Neuronal stem cell (in vitro differentiated cells): ENCODE measurements around the gene SYS1. TPM values are rescaled to one million over a fixed set of nuclear protein-coding genes. Genes with fewer than 3 reads are reported as not detected.

Experiments used
- DNase-seq: peaks from one replicate; pipeline ENCODE4 v3.0.0-alpha.2; 2013; ENCODE audit warnings: low spot score
- H2AFZ ChIP-seq: one replicate; pipeline ENCODE4 v1.6.1; 2013; ENCODE audit warnings: mild to moderate bottlenecking, low read length, inconsistent platforms
- H2AK5ac ChIP-seq: 2 replicates; pipeline ENCODE4 v1.6.1; 2013; ENCODE audit warnings: low read depth, mild to moderate bottlenecking, inconsistent platforms, low read length, moderate library complexity, mixed read lengths
- H2BK120ac ChIP-seq: 2 replicates; pipeline ENCODE4 v1.6.1; 2013; ENCODE audit warnings: low read depth, mild to moderate bottlenecking, inconsistent platforms, low read length, moderate library complexity, mixed read lengths
- H2BK12ac ChIP-seq: one replicate; pipeline ENCODE4 v1.6.1; 2013; ENCODE audit warnings: low read length, inconsistent platforms
- H2BK15ac ChIP-seq: 2 replicates; pipeline ENCODE4 v1.6.1; 2013; ENCODE audit warnings: mild to moderate bottlenecking, low read length, inconsistent platforms, mixed read lengths
- H2BK5ac ChIP-seq: one replicate; pipeline ENCODE4 v1.6.1; 2013; ENCODE audit warnings: inconsistent platforms, mild to moderate bottlenecking, low read length, moderate library complexity
- H3K14ac ChIP-seq: one replicate; pipeline ENCODE4 v1.6.1; 2013; ENCODE audit warnings: low read length, inconsistent platforms
- H3K18ac ChIP-seq: 2 replicates; pipeline ENCODE4 v1.6.1; 2013; ENCODE audit warnings: low read length, inconsistent platforms
- H3K23ac ChIP-seq: 2 replicates; pipeline ENCODE4 v1.6.1; 2013; ENCODE audit warnings: low read depth, mild to moderate bottlenecking, mixed read lengths, low read length, inconsistent platforms; ENCODE audit not compliant: poor library complexity
- H3K27ac ChIP-seq: replicated peaks from 3 replicates; pipeline ENCODE4 v1.5.1; 2013; ENCODE audit warnings: low read length, inconsistent platforms
- H3K27me3 ChIP-seq, 3 experiments: 2 replicates each; pipeline ENCODE4 v1.6.1; 2013; ENCODE audit warnings: low read length in 3 of 3, mild to moderate bottlenecking in 2 of 3, inconsistent platforms in 1 of 3, low read depth in 1 of 3, mixed read lengths in 1 of 3, moderate library complexity in 1 of 3; ENCODE audit not compliant: control insufficient read depth in 3 of 3, insufficient read depth in 3 of 3
- H3K36me3 ChIP-seq, 2 donors: replicated peaks in 1 of 2; 2 replicates each; pipeline ENCODE4 v1.6.1; 2013; ENCODE audit warnings: low read length in 2 of 2; ENCODE audit not compliant: control insufficient read depth in 2 of 2, insufficient read depth in 2 of 2
- H3K4ac ChIP-seq: 2 replicates; pipeline ENCODE4 v1.6.1; 2013; ENCODE audit warnings: inconsistent platforms, mild to moderate bottlenecking, low read length, moderate library complexity
- H3K4me1 ChIP-seq, 2 donors: 1 replicate in 1 of 2; 2 replicates in 1 of 2; pipeline ENCODE4 v1.6.1; 2013; ENCODE audit warnings: low read length in 2 of 2, low read depth in 1 of 2; ENCODE audit not compliant: control insufficient read depth in 2 of 2, insufficient read depth in 1 of 2
- H3K4me2 ChIP-seq: one replicate; pipeline ENCODE4 v1.6.1; 2013; ENCODE audit warnings: mild to moderate bottlenecking, low read length, inconsistent platforms; ENCODE audit not compliant: insufficient read depth, poor library complexity, severe bottlenecking
- H3K4me3 ChIP-seq, 2 donors: 2 replicates each; pipeline ENCODE4 v1.5.1; 2013; ENCODE audit warnings: low read length in 2 of 2, mild to moderate bottlenecking in 2 of 2, inconsistent platforms in 1 of 2, moderate library complexity in 1 of 2
- H3K79me1 ChIP-seq: one replicate; pipeline ENCODE4 v1.6.1; 2013; ENCODE audit warnings: low read depth, mild to moderate bottlenecking, inconsistent platforms, low read length, moderate library complexity
- H3K9ac ChIP-seq: one replicate; pipeline ENCODE4 v1.6.1; 2013; ENCODE audit warnings: mild to moderate bottlenecking, low read depth, low read length, inconsistent platforms; ENCODE audit not compliant: poor library complexity
- H3K9me3 ChIP-seq, 2 donors: replicated peaks in 1 of 2; 2 replicates each; pipeline versions ENCODE3 to v1.6.1; 2013; ENCODE audit warnings: low read length in 2 of 2, mild to moderate bottlenecking in 2 of 2, inconsistent platforms in 1 of 2, low read depth in 1 of 2, mixed read lengths in 1 of 2, moderate library complexity in 1 of 2; ENCODE audit not compliant: control insufficient read depth in 2 of 2, insufficient read depth in 1 of 2
- H4K8ac ChIP-seq: one replicate; pipeline ENCODE4 v1.6.1; 2013; ENCODE audit warnings: low read depth, mild to moderate bottlenecking, inconsistent platforms, low read length, moderate library complexity
- H4K91ac ChIP-seq: one replicate; pipeline ENCODE4 v1.6.1; 2013; ENCODE audit warnings: low read length, low read depth, mild to moderate bottlenecking, inconsistent platforms; ENCODE audit not compliant: poor library complexity
- WGBS, 2 donors: extraction: QIAGEN DNeasy Blood & Tissue Kit; methylation state at CpG; one replicate each; pipeline ENCODE4 v1.1.7; 2013; ENCODE audit warnings: missing lambda C conversion rate in 2 of 2, mixed read lengths in 1 of 2; ENCODE audit not compliant: insufficient read length in 2 of 2, insufficient replicate concordance in 1 of 2; ENCODE audit errors: extremely low coverage in 2 of 2; 5-methylcytosine and 5-hydroxymethylcytosine counted together
- polyA plus RNA-seq, 2 experiments: library from polyadenylated mRNA; stranded (reverse); fragments of 200-250 nt; gene quantifications; one replicate each; pipeline ENCODE4 v1.2.3, GENCODE V29; 2013

SYS1 gene
- 16.8 TPM for polyA plus RNA-seq (2013, experiment 1 of 2)
- polyA plus RNA-seq (2013, experiment 2 of 2) = 16.4 TPM

DNA sequence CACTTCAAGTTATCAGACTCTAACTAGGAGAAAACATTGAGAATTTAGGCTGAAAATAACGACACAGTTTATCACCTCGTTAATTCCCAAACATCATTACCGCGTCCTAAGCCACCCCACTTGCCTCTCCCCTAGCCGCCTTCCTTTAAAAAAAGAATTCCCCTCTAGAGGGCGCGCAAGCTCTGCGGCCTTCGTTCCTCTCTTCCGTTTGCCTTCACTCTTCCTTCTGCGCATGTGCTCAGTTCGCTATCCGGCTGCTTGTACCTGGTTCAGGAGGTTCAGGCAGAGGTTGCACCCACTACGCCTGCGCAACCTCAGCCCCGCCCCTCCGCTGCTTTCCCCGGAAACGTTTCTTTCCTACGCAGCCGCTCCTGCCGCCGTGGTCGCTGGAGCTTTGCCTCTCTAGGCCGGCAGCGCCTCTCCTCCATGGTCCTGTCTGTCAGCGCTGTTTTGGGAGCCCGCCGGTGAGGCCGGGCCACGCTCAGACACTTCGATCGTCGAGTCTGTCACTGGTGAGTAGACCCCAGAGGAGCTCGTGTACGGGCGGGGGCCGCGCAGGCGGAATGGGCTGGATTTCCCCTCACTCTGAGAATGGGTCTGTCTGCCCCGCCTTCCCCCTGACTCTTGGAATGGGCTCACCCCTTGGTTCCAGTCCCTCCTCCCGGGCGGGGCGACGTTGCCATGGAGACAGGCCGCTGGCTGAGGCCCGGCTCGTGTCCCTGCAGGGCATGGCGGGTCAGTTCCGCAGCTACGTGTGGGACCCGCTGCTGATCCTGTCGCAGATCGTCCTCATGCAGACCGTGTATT is at the start of gene SYS1:
Gene SYS1, plus strand, starts transcription at position 353 of the 807 bp plus-strand sequence. Its CDS starts 376 bp downstream, at position 729.
- no peaks in the 10 kb centered on the region for H3K9me3 ChIP-seq
- peak within 1 kb of the TSS; percentile 92 for H3K23ac ChIP-seq
- DNase-seq = peak; percentile 98
- H3K27ac ChIP-seq = peak within 1 kb of the TSS; percentile 85
- no peak within 1 kb of the TSS for H3K4ac ChIP-seq
- H2BK15ac ChIP-seq = peak within 1 kb of the TSS; percentile 57
- H2BK12ac ChIP-seq = peak within 1 kb of the TSS; percentile 12
- peak within 1 kb of the TSS; percentile 99 for H3K9ac ChIP-seq
- H3K4me2 ChIP-seq = peak within 1 kb of the TSS; percentile 63
- H2AK5ac ChIP-seq = no peak within 1 kb of the TSS
- peaks cover 16 to 29% of the 10 kb centered on the region in 2 donors for H3K36me3 ChIP-seq
- H3K18ac ChIP-seq = peak within 1 kb of the TSS; percentile 94
- no peak within 1 kb of the TSS for H3K14ac ChIP-seq
- no peak within 1 kb of the TSS for H2BK120ac ChIP-seq
- no peaks in the 10 kb centered on the region for H3K27me3 ChIP-seq
- no peak within 1 kb of the TSS for H2BK5ac ChIP-seq
- H4K91ac ChIP-seq = no peak within 1 kb of the TSS
- no CpG with 5 or more reads among the region's 55 CpGs for WGBS, 2 donors
- H3K4me1 ChIP-seq = peaks cover 5% of the 10 kb centered on the region in 2 donors
- H3K4me3 ChIP-seq = peak within 1 kb of the TSS; percentile 86 to 89
- peak within 1 kb of the TSS; percentile 97 for H2AFZ ChIP-seq
- H4K8ac ChIP-seq = peak within 1 kb of the TSS; percentile 99
- H3K79me1 ChIP-seq = peaks cover 2% of the 10 kb centered on the region

DNA sequence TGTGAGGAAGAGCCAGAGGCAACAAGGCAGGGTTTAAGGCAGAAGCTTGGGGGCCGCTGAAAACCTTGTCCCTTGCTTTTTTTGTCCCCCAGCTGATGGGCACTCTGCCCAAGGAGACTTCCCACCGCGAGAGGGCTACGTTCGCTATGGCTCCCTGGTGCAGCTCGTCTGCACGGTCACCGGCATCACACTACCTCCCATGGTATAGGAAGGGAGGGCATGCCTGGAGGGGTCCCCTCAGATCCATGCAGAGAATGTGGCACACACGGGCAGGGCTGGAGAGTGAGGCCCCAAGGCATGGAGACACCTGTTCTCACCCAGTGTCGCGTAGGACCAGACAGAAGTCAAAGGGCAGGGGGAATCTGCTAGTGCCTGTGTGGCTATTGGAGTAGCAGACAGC is 49.0 kb upstream of the SYS1 start:
- no CpG with 5 or more reads among the region's 11 CpGs for WGBS, 2 donors
- Histone ChIP-seq H2BK120ac (no peak overlapping the region), H3K4me1 (peaks cover 0 to 5% of the 10 kb centered on the region in 2 donors), H3K9me3 (peaks cover 0 to 3% of the 10 kb centered on the region in 2 donors), H3K4me3 (no peak overlapping the region), H3K27ac (no peak overlapping the region), H3K36me3 (no peaks in the 10 kb centered on the region), H4K8ac (no peak overlapping the region), H3K27me3 (peaks cover 0 to 23% (median 22%) of the 10 kb centered on the region in 3 experiments), H4K91ac (no peak overlapping the region), H2BK12ac (peak overlapping the region; percentile 41), H3K4ac (no peak overlapping the region), H2AK5ac (no peak overlapping the region), H3K18ac (peak overlapping the region; percentile 38), H2BK15ac (no peak overlapping the region), H2BK5ac (no peak overlapping the region), H3K79me1 (no peaks in the 10 kb centered on the region), H3K9ac (no peak overlapping the region), H2AFZ (no peak overlapping the region), H3K14ac (no peak overlapping the region), H3K4me2 (no peak overlapping the region), H3K23ac (peak overlapping the region; percentile 73)
- no peak for DNase-seq

DNA sequence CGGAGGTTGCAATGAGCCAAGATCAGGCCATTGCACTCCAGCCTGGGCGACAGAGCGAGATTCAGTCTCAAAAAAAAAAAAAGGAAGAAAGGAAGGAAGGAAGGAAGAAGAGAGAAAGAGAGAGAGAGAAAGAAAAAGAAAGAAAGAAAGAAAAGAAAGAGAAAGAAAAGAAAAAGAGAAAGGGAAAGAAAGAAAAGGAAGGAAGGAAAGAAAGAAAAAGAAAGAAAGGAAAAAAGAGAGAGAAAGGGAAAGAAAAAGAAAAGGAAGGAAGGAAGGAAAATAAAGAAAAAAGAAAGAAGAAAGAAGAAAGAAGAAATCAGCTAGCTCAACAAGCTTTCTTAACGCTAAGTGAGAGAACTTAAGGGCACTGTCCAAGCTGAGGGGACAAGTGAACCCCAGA is 47.3 kb upstream of the SYS1 start:
- H3K18ac ChIP-seq = no peak overlapping the region
- H3K4ac ChIP-seq = no peak overlapping the region
- H3K27ac ChIP-seq = no peak overlapping the region
- H4K91ac ChIP-seq = no peak overlapping the region
- no peak overlapping the region for H3K14ac ChIP-seq
- no peak overlapping the region for H4K8ac ChIP-seq
- H3K4me1 ChIP-seq = peaks cover 0 to 5% of the 10 kb centered on the region in 2 donors
- H2BK15ac ChIP-seq = no peak overlapping the region
- H2BK12ac ChIP-seq = no peak overlapping the region
- no peak overlapping the region for H2AFZ ChIP-seq
- no peak overlapping the region for H3K4me3 ChIP-seq
- peaks cover 0 to 22% (median 12%) of the 10 kb centered on the region in 3 experiments for H3K27me3 ChIP-seq
- no peaks in the 10 kb centered on the region for H3K36me3 ChIP-seq
- no peak overlapping the region for H2BK120ac ChIP-seq
- WGBS, 2 donors = no CpG with 5 or more reads among the region's 4 CpGs
- no peak overlapping the region for H3K4me2 ChIP-seq
- no peak overlapping the region for H2AK5ac ChIP-seq
- peak overlapping the region; percentile 65 for H3K23ac ChIP-seq
- H3K79me1 ChIP-seq = no peaks in the 10 kb centered on the region
- H3K9ac ChIP-seq = no peak overlapping the region
- no peak overlapping the region for H2BK5ac ChIP-seq
- H3K9me3 ChIP-seq = peaks cover 0 to 3% of the 10 kb centered on the region in 2 donors
- DNase-seq = no peak
